ENCODE data around the gene ABCA6. TPM values are rescaled to one million over a fixed set of nuclear protein-coding genes. Genes with fewer than 3 reads are reported as not detected.

The ABCA6 gene
- total RNA-seq, 1 donor from 2014 or later, result 4.4 TPM

DNA sequence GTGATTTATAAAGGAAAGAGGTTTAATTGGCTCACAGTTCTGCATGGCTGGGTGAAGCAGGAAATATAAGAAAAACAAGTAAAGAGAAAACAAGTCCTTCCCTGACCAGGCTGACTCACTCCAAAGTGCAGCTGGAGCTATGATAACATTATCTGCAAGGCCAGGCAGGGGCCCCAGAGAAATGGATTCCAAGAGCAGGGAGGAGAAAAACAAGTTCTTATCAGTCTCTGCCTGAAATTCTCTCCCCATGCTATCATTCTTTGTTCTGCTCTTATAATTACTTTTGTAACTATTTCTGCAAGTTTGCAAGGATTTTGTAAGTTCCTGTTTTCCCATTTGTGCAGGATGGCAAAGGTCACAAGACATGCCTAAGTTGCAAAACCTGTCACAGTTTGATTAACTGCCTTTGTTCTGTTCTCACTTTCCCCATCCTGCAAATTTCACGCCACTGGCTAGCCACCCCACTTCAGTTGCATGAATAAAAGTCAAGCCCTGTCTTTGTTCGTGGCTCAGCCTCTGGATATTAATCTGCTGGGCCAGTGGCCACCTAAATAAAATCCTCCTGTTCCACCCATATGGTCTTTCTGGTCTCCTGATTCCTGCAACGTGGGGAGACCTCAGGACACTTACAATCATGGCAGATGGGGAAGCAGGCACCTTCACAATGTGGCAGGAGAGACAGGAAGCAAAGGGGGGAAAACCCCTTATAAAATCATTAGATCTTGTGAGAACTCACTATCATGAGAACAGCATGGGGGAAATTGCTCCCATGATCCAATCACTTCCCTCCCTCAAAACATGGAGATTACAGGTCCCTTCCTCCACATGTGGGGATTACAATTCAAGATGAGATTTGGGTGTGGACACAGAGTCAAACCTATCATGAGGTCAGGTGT lies 94.1 kb downstream of the ABCA6 start:
- Mint-ChIP-seq H3K36me3 (ENCODE audit: low read depth) (no peaks in the 10 kb centered on the region), H3K4me3 (no peak overlapping the region), H3K9me3 (no peaks in the 10 kb centered on the region), H3K4me1 (no peaks in the 10 kb centered on the region), H3K27ac (no peak overlapping the region), H3K27me3 (no peaks in the 10 kb centered on the region)
- intact Hi-C loops (cut with micrococcal nuclease), result no loop called here
- ATAC-seq (ENCODE audit: low read depth), result no peak
- TF ChIP-seq, protein P1, sequence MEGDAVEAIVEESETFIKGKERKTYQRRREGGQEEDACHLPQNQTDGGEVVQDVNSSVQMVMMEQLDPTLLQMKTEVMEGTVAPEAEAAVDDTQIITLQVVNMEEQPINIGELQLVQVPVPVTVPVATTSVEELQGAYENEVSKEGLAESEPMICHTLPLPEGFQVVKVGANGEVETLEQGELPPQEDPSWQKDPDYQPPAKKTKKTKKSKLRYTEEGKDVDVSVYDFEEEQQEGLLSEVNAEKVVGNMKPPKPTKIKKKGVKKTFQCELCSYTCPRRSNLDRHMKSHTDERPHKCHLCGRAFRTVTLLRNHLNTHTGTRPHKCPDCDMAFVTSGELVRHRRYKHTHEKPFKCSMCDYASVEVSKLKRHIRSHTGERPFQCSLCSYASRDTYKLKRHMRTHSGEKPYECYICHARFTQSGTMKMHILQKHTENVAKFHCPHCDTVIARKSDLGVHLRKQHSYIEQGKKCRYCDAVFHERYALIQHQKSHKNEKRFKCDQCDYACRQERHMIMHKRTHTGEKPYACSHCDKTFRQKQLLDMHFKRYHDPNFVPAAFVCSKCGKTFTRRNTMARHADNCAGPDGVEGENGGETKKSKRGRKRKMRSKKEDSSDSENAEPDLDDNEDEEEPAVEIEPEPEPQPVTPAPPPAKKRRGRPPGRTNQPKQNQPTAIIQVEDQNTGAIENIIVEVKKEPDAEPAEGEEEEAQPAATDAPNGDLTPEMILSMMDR (IDR thresholded peaks at IDR 0.05), result no peak
- ChIA-PET POLR2A (no interaction called here), CTCF (no interaction called here)
- DNase-seq, result no peak

DNA sequence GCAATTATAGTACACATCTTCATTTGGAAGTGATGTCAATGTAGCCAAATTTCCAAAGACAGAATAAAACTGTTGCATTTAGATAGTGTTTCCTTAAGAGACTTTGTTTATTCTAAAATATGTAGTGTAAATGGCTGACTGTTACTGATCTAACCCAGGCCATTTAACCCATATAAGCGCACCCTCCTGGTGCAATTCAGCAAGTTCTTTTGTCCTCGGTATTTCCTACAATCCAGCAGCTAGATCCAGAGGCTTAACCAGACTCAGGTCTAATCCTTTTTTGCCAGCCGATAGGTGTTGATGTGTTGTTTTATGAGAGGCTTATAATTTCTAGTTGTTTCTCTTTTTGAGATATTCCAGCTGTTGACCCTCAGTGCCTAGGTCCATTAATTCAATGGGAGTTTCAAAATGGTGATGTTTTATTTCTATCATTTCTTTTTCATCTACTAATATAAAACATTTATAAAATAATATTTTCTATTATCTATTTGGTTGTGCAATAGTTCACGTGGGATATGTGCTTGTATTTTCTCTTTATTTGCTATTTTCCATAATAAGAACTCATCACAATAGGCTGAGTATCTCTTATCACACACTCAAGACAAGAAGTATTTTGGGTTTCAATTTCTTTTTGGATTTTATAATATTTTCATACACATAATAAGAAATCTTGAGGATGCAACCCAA lies 95.4 kb downstream of the ABCA6 start:
- DNase-seq (no peak), ATAC-seq (ENCODE audit: low read depth) (no peak)
- Mint-ChIP-seq H3K27ac (no peak overlapping the region), H3K4me1 (no peaks in the 10 kb centered on the region), H3K27me3 (no peaks in the 10 kb centered on the region), H3K9me3 (no peaks in the 10 kb centered on the region), H3K4me3 (no peak overlapping the region), H3K36me3 (ENCODE audit: low read depth) (no peaks in the 10 kb centered on the region)
- ChIA-PET CTCF (no interaction called here), POLR2A (no interaction called here)
- TF ChIP-seq, protein P1 (IDR thresholded peaks at IDR 0.05), result no peak
- intact Hi-C loops (cut with micrococcal nuclease), result no loop called here

DNA sequence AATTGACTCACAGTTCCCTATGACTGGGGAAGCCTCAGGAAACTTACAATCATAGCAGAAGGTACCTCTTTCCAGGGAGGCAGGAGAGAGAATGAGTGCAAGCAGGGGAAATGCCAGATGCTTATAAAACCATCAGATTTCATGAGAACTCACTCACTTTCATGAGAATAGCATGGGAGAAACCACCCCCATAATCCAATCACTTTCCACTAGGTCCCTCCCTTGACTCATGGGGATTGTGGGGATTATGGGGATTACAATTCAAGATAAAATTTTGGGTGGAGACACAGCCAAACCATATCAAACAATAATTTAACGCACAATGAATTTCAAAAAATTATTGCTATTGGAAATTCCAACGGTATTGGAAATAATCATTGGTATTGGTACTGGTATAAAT lies 96.0 kb downstream of the ABCA6 start:
- CTCF ChIA-PET, result no interaction called here
- H3K9me3 Mint-ChIP-seq, result no peaks in the 10 kb centered on the region
- POLR2A ChIA-PET, result no interaction called here
- no peaks in the 10 kb centered on the region for H3K36me3 Mint-ChIP-seq (ENCODE audit: low read depth)
- H3K4me1 Mint-ChIP-seq, result no peaks in the 10 kb centered on the region
- ATAC-seq (ENCODE audit: low read depth), result no peak
- H3K4me3 Mint-ChIP-seq, result no peak overlapping the region
- DNase-seq, result no peak
- TF ChIP-seq, protein P1 (IDR thresholded peaks at IDR 0.05), result no peak
- H3K27ac Mint-ChIP-seq, result no peak overlapping the region
- no peaks in the 10 kb centered on the region for H3K27me3 Mint-ChIP-seq
- intact Hi-C loops (cut with micrococcal nuclease), result no loop called here

DNA sequence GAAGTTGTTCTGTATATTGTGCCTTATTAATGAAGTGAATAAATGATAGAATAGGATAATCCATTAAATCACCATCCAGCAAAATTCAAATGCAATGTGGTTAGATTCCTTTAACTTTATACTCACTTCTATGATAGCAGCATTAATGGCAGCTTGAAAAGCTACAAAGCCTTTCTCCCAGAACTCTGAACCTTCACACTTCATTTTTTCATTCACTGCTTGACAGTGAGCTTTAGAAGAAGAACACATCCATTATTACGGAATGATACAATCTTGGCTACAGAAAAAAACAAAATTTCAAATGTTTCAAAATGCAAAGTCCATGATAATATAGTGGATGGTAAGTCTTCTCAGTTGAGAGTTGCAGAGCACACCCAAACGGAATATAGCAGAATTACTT lies 97.3 kb downstream of the ABCA6 start:
- intact Hi-C loops (cut with micrococcal nuclease), result no loop called here
- TF ChIP-seq, protein P1 (IDR thresholded peaks at IDR 0.05), result no peak
- Mint-ChIP-seq H3K9me3 (no peaks in the 10 kb centered on the region), H3K4me3 (no peak overlapping the region), H3K27ac (no peak overlapping the region), H3K4me1 (no peaks in the 10 kb centered on the region), H3K36me3 (ENCODE audit: low read depth) (no peaks in the 10 kb centered on the region), H3K27me3 (no peaks in the 10 kb centered on the region)
- CTCF ChIA-PET, result no interaction called here
- POLR2A ChIA-PET, result no interaction called here
- ATAC-seq (ENCODE audit: low read depth) (no peak), DNase-seq (no peak)

DNA sequence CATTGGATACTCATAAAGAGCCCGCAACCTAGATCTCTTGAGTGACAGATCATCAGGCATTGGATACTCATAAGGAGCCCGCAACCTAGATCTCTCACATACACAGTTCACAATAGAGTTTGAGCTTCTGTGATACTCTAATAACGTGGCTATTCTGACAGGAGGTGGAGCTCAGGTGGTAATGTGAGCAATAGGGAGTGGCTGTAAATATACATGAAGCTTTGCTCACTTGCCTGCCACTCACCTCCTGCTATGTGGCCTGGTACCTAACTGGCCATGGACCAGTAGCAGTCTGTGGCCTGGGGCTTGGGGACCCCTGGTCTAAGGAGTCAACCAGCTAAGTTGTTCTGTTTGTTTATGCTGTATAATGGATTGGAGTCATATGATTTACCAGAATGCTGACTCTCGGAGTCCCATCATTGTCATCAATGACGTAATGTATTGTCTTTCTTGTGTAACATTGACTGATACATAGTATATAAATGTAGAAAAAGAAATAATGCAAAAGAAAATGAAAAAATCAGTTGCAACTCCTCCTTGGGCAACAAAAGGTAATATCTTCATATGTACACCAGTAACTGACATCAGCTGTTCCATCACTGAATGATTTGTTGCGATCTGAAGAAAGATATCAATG lies 98.5 kb downstream of the ABCA6 start:
- Mint-ChIP-seq H3K36me3 (ENCODE audit: low read depth) (no peaks in the 10 kb centered on the region), H3K27me3 (no peaks in the 10 kb centered on the region), H3K4me3 (no peak overlapping the region), H3K4me1 (no peaks in the 10 kb centered on the region), H3K9me3 (no peaks in the 10 kb centered on the region), H3K27ac (no peak overlapping the region)
- intact Hi-C loops (cut with micrococcal nuclease), result no loop called here
- TF ChIP-seq, protein P1 (IDR thresholded peaks at IDR 0.05), result no peak
- DNase-seq, result no peak
- POLR2A ChIA-PET, result no interaction called here
- no peak for ATAC-seq (ENCODE audit: low read depth)
- CTCF ChIA-PET, result no interaction called here

All from activated B cell treated with CpG ODN at 0.5 μM for 24 hours (primary cell).